Stimulated activated CD4-positive, alpha-beta T cell treated with anti-CD3 and anti-CD28 coated beads, Interleukin-12 subunit alpha, Interleukin-12 subunit beta, amount 100 ng/mL, for 4 hours (primary cell): ENCODE data around the gene TSPAN3.
A peak's percentile ranks its signal among the peaks of the same experiment; 100 is the strongest.

Experiments
- DNase-seq: peaks from one replicate; pipeline ENCODE4 v3.0.0-alpha.2; 2020

TSPAN3 gene

GRCh38 chr15:77048135-77048876 lies 22.6 kb downstream of the TSPAN3 start:
- DNase-seq: no peak

DNA sequence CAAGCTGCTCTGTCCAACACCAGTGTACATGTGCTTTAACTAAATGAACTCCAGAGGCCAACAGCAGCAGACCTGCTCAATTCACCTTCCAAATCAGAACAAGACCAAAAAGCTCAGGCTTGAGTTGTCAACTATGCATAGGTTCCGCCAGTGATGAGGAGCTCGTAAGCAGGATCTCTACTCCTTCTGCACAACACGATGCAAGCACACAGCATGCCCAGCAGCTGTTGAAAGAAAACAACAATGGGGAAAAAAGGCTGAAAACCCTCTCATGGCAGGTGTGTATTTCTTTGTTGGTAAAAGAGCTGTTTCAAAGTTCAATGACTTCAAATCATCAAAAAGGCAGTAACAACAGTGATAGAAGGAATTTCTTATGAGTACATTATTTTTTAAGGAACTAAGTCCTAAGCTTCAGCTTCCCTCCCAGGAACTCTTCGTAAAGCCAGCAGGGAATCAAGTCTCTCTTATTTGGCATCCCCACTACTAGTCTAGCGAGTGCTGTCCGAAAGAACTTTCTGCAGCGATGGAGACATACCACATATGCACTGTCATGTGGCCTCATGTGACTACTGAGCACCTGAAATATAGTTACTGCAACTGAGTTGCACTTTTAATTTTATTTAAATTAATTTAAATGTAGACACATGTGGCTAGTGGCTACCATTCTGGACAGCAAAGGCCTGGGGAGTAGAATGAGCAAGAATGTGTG lies 24.1 kb downstream of the TSPAN3 start:
- no peak for DNase-seq

DNA sequence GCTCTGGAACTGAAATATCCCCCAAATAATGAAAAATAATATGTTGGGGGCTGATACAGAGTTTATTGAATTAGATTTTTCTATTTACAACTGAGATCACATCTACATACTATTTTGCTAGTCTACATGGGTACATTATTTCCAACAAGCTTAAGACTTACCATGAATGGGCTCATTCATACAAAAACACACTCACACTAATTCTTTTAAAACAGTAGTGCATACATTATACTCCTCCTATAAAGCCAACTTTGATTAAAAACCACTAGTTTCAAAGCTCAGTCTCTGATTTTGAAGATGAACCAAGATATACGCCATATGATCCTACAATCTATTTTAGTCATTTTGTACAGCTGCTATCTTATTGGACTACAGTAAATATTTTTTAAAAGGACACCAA lies 24.9 kb downstream of the TSPAN3 start:
- no peak for DNase-seq

GRCh38 chr15:77044228-77045042 lies 26.5 kb downstream of the TSPAN3 start:
- no peak for DNase-seq

DNA sequence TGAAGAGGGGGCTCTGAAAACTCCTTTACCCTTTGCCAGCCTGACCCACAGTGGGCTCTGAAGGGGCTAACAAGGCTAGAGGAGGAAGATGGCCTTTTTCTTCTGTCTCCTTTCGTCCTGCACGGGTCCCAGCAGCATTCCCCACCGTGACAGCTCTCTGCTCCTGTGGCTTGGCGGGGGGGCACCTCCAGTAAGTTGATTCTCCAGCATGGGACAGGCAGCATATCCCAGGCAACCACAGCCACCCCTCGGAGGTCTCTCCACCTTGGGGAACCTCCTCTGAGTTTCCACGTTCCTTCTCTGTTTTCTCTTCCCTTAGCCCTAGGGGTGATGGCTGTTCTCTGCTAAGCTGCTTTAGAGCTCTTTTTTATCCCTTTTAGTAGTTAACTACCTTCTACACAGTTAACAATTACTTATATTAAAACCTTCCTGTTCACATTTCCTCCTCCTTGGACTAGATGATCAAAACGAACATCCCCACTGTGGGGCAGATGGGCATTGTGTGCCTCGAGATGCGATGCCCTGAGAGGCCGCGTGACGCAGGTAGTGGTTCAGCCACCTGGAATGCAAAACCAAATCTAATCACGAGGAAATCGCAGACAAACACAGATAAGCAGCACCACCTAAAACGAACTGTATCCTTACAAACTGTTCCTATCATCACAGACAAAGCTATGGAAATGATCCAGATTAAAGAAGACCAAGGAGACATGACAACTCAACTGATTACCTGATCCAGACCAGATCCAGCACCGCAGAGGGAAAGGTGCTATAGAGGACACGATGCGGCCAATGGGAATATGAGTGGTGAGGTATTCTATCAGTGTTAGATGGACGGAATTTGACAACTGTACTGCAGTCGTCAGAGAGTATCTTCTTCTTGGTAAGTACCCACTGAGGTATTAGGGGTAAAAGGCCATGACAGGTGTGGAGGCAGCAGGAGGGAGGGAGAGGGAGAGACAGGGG lies 27.7 kb downstream of the TSPAN3 start:
- no peak for DNase-seq

GRCh38 chr15:77042245-77042919 lies 28.5 kb downstream of the TSPAN3 start:
- no peak for DNase-seq

GRCh38 chr15:77040673-77041072 lies 30.2 kb downstream of the TSPAN3 start:
- no peak for DNase-seq

DNA sequence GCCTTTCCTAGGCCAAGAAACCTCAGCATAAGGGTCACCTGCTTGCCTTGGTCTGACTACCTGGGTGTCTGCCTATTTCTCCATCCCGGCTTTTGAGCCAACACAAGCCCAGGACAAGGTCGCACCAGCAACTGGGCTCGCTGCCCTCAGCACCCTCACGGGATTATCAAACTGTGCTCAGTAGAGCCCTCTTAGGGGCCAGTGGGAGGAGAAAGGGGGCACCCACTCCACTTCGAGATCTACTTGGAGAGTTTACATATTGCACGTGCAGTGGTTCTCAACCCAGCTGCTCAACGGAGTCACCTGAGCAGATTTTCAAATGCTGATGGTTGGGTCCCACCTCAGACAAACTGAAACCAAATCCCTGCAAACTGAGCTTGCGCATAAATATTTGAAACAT lies 31.1 kb downstream of the TSPAN3 start:
- no peak for DNase-seq

- DNase-seq: no peak
Measured at GRCh38 chr15:77039217-77039533, 31.7 kb downstream of the TSPAN3 start.

GRCh38 chr15:77038312-77039216 lies 32.3 kb downstream of the TSPAN3 start:
- no peak for DNase-seq

DNA sequence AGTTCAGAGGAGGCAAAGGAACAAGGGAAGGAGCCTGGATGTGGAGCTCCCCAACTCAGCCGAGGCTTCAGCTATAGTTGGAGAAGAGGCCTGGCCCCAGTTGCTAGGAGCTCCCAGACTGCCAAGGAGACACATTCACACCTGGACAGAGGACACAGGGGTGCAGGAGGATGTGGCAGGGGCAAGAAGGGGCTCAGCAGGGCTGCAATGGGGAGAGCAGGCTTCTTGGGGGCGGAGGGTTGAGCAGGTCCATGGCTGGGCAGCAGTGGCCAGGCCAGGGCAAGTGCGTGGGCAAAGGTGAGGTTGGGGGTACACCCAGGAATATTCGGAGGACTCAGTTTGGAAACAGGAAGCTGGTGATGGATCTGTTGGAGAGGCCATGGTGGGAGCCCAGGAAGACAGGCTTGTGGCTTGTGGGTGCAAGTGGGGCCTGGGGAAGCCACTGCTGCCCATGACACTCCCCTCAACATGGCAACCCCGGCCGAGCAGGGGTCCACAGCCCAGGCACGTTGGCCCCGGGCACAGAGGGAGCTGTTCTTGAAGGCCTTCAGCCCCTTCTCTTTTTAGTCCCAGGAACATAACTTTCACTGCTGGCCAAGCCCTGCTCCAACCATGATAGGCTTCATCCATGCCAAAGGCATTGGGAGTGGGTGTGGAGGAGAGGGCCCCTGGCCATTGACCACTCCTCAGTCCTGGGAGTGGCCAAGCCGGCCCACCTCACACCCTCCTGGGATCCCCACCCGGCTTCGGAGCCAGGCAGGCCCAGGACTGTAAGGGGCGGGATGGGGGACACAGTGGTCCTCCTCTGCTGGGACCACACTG lies 33.3 kb downstream of the TSPAN3 start:
- DNase-seq: no peak

DNA sequence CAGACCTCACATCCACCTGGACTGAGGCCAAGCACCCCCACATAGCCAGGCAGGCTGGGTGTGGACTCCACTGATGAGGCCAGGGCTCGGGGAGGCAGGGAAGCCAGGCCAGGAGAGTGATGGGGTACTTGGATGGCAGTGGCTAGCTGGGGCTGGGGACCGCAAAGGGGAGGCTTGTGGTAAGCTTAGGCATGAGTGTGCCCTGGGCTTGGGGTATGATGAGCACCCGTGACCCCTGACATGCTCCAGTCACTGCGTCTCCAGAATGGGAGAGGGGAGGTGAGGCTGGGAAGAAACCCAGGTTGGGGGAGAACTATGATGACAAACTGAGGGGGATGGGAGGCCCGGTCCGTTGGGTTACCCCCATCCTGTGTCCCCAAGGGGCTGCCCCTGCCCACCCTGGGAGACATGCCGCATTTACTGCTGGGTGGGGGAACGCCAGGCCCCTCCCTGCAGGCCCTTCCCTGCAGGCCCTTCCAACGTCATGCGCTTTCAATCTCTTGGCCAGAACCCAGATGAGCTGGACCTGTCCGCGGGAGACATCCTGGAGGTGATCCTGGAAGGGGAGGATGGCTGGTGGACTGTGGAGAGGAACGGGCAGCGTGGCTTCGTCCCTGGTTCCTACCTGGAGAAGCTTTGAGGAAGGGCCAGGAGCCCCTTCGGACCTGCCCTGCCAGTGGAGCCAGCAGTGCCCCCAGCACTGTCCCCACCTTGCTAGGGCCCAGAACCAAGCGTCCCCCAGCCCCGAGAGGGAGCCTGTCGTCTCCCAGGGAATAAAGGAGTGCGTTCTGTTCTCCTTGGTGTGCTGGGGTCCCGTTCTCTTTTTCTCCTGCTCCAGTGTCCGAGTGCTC lies 34.1 kb downstream of the TSPAN3 start:
- no peak for DNase-seq

- DNase-seq: no peak
Measured at GRCh38 chr15:77035999-77036471, 34.9 kb downstream of the TSPAN3 start.

DNA sequence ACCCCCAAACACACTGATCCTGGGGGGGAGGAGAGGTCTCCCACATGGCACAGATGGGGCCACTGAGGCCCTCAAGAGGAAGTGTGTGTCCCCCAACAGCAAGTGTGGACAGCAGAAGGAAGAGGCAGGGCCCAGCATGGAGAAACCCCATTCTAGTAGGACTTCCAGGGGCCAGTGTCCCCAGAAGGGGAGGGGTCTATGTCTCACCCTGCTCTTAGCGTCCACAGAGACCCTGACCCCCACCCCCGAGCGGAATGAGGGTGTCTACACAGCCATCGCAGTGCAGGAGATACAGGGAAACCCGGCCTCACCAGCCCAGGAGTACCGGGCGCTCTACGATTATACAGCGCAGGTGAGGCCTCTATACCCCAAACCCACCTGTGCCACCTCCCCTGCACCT lies 35.3 kb downstream of the TSPAN3 start:
- DNase-seq: no peak

GRCh38 chr15:77034695-77035489 lies 36.0 kb downstream of the TSPAN3 start:
- peak; percentile 49 for DNase-seq

DNA sequence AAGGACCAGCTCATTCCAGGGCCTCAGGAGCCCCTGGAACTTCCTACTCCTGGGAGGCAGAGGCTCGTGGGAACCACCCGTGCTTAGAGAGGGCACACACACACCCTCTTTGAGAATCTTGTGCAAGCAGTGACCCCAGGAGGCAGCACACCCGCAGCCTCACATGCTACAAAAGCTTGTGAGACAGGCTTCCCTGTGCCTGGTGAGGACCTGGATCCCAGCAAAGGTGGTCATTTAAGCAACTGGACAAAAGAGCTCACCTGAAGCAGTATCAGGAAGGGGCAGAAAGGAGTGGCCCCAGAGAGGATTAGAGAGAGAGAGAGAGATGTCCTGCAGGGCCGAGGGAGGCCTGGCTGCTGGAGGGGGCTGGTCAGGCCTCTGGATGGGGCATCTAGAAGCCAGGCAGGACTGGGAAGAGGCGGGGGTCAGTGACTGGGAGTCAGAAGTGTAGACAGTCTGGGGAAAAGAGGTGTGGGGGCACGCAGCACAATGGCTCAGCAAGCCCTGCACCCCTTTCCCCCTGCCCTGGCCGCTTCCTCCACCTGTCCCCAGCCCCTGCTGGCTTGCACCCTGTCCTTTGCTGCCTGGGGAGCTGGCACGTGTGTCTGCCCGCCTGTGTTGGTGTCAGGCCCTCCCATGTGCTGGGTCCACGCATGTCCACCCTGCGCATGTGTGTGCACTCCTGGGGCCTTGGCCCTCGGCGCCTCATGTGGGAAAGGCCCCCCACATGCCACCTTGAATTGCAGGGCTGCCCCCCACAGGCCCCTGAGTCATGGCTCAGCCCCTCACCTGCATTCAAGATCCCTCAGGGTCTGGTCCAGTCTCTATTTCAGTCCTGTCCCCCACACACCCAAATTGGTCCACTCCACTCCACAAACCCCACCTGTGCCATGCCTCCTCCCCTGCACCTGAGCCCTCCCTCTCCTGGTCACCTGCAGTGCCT lies 36.9 kb downstream of the TSPAN3 start:
- no peak for DNase-seq

DNA sequence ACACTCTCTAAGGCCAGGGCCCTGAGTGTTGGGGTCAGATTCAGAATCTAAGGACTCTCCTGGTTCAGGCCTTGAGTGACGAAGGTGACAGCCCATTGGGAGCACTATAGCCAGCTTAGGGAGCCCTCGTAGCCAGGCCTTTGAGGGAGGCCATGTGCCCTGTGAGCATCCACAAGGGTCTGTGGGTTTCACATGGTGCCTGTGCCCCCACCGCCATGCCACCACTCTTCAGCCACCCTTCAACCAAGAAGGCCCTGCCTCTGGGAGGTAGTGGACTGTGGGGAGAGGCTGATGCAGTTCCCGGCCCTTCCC lies 37.5 kb downstream of the TSPAN3 start:
- no peak for DNase-seq
